ENCODE results near the gene ENTHD1.

ENTHD1 gene

DNA sequence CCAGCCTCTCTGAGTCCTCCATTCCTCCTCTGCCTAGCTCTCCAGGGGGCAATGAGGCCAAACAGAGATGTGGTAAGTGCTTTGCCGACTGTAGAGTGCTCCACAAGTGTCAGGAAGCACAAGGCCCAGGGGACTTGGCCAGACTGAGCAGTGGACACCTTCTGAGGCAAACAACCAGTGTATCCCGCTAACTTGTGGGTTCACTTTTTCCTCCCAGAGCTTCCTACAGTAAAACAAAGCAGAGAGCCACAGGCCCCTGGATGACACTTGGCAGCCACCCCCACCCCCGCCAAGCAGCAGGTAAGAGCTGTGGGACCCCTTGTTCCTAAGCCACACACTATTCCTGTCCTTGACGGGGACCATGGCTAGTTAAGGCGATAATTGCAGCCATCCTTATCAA, 162.1 kb downstream of the ENTHD1 start:
- no peak for DNase-seq (ENCODE audit: low read depth)

DNA sequence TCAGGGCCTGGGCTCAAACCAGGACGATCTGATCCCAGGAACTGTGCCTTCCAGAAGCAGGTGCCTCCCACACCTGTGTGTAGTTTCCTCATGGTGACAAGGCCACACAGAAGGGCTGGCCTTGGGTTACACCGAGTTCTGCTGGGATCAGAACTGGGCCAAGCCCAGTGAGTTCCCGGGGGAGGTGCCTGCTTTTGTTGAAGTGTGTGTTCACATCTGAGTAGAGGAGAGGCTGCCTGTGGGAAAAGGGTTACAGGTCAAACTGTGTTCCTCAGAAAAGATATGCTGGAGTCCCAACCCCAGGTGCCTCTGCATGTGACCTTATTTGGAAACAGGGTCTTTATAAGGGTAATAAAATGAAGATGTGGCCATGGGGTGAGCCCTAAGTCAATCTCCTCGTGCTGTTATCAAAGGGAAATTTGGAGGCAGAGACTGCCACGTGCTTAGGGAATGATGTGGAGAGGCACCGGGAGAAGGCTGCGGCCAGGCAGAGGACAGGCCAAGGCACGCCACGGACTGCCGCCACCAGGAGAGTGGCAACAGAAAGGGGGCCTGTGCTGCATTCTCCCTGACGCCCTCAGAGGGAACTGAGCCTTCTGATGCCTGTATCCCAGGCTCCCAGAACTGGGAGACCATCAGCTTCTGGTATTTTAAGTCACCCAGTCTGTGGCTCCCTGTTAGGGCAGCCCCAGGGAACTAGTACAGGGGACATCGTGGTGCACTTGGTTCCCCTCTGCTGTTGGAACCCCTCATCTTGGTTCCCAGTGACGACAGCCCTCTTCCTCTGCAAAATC, 164.2 kb downstream of the ENTHD1 start:
- DNase-seq (ENCODE audit: low read depth), result no peak

GRCh38 chr22:39728236-39728860, 165.2 kb downstream of the ENTHD1 start:
- no peak for DNase-seq (ENCODE audit: low read depth)

DNA sequence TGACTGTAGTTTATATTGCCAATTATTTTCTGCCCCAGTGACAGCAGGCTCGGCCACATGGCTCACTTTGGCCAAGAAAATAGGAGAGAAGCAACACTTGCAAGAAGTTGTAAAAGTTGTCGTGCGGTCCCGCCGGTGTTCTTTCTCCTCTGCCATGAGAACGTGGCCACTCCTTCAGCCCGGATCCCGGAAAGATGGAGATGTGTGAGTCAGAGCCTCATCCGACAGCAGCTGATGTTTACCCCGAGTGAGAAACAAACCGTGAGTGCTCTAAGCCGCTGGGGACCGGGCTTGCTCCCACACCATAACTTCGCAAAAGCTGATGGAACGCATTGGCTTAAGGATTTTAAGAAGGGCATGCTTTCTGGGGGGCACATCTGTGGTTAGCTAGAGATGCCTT, 166.0 kb downstream of the ENTHD1 start:
- peak; percentile 56 for DNase-seq (ENCODE audit: low read depth)

GRCh38 chr22:39725351-39726035, 168.1 kb downstream of the ENTHD1 start:
- no peak for DNase-seq (ENCODE audit: low read depth)

- no peak for DNase-seq (ENCODE audit: low read depth)
These were observed 168.7 kb downstream of the ENTHD1 start for GRCh38 chr22:39724857-39725256.

DNA sequence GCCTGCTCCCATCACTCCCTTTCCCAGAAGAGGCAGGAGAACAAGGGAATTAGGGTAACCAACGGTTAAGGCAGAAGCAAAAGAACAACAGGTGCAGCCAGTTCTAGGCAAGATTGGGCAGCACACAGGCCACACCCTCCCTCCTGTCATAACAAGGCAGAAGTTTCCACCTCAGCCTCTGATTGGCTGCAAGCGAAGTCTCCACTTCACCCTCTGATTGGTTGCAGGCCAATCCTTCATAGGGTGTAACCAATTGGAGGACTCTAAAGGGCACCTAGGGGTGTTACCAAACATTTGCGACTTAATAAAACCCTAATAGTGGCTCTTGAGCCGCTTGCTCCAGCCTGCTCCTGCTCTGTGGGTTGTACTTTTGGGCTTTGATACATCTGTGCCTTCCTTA, 169.2 kb downstream of the ENTHD1 start:
- no peak for DNase-seq (ENCODE audit: low read depth)

GRCh38 chr22:39723899-39724351, 169.6 kb downstream of the ENTHD1 start:
- peak; percentile 69 for DNase-seq (ENCODE audit: low read depth)

DNA sequence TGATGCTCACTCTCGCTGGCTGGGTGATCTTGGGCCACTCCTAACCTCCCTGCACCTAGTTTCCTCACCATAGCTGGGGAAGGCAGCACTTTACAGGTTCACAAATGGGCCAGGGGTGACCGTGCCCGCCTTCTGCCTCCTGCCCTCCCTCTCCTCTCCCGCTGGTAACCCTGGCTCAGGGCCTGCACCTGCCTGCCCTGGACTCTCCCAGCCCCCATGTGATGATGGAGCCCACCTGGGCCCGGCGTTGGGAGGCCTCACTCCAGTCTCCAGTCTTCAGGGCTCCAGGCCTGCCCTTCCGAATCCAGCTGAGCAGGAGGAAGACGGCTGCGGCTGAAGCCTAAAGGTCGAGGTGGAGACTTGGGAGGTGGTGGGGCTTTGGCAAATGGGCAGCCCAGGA, 170.1 kb downstream of the ENTHD1 start:
- DNase-seq (ENCODE audit: low read depth), result no peak

DNA sequence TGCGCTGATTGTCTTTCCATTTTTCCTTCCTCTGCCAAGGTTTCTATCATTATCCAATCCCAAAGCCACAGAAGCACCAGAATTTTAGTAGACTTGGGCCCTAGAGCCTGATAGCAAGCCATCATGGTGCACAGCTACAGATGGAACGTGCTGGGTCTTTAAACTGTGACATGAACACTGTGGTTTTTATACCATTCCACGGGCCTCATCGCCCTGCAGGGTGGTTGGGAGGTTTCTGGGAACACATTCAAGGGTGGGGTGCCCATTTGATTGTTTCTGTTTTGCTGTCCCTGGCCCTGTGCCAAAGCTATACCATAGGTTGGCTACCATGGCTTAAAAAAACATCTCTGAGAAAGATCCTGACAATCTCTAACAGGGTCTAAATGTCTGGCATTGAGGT, 171.1 kb downstream of the ENTHD1 start:
- no peak for DNase-seq (ENCODE audit: low read depth)

DNA sequence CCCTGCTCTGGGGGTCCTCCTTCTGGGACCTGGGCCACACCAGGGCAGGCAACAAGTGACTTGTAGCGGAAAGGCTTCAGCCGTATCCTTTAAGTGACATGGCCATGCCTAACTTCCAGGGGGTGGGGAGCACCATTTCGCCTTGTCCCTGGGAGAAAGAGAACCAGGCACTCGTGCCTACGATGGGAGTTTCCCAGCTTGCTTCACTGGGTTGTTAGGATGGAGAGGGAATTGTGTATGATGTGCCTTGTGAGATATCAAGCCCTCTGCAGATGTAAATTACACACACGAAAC, 171.6 kb downstream of the ENTHD1 start:
- DNase-seq (ENCODE audit: low read depth), result no peak

- DNase-seq (ENCODE audit: low read depth), result no peak
These were observed 172.1 kb downstream of the ENTHD1 start for GRCh38 chr22:39721206-39722031.

- DNase-seq (ENCODE audit: low read depth), result no peak
These were observed 173.8 kb downstream of the ENTHD1 start for GRCh38 chr22:39719559-39720450.

DNA sequence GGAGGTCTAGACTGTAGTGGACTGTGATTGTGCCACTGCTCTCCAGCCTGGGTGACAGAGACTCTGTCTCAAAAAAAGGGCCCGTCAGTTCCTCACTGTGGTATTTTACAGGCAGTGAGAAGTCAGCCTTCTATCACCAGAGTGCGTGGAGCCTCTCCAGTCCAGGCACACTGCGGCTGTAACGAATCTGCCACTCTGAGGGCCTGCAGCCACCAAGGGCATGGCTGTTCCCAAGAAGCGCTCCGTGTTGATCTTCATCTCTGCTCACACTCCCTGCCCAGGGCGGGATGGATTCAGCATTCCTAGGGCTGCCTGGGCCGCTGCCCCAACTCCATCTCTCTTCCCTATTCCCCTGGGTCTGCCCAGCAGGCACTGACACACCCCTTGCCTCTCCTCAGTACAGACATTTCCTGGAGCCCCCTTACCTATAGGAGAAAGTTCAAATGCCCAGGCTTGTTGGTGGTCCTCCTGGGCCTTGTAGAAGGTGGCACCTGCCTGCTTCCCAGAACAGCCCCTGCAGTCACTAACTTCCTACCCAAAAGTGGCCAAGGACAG, 174.6 kb downstream of the ENTHD1 start:
- no peak for DNase-seq (ENCODE audit: low read depth)

GRCh38 chr22:39718206-39718605, 175.4 kb downstream of the ENTHD1 start:
- no peak for DNase-seq (ENCODE audit: low read depth)

GRCh38 chr22:39717099-39717498, 176.5 kb downstream of the ENTHD1 start:
- DNase-seq (ENCODE audit: low read depth), result no peak

DNA sequence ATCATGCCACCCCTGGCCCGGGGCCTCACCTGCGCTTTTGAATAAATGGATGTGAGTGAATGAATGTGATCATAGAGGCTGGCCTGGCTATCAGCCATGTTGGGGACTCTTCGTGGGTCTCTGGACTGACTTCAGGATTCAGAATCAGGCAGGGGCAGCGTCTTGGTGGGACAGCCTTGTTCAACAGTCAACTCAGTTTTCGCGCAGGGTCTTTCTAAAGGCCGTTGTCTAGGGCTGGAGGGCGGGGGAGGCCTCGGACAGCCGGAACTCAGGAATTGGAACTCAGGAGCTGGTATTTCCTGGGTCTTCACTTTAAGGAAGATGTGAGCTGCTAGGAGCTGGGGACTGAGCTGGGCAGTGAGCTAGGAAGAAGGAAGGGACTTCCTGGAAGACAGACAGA, 177.0 kb downstream of the ENTHD1 start:
- DNase-seq (ENCODE audit: low read depth), result no peak

DNA sequence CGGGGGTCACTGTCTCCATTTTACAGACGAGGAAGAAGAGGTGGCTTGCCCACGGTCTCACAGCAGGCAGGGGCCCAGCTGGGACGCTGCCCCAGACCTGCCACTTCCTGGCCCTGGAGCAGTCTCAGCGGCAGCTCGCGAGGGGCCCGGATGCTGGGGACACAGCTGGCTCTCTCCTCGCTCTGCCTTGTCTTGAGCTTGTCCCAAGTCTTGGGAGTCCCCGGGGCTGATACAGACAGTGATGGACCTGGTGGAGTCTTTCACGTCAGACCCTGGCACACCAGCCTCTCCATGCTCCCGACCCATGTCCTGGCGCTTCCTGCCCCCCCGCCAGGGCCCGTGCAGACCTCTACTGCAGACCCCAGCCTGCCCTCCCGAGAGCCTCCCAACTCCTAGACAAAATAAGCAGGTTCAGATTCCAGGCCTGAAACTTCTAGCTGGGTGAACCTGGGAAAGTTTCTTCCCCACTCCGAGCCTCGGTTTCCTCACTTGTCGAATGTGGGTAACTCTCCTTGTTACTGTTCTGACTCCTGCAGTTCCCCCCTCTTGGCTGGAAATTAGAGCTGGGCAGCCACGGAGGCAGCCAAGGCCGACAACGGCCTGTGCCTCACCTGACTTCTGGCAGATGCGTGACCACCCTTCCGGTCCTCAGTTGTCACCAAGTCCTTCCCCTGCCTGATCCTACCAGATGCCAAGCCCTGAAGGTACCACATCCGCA, 177.6 kb downstream of the ENTHD1 start:
- no peak for DNase-seq (ENCODE audit: low read depth)

DNA sequence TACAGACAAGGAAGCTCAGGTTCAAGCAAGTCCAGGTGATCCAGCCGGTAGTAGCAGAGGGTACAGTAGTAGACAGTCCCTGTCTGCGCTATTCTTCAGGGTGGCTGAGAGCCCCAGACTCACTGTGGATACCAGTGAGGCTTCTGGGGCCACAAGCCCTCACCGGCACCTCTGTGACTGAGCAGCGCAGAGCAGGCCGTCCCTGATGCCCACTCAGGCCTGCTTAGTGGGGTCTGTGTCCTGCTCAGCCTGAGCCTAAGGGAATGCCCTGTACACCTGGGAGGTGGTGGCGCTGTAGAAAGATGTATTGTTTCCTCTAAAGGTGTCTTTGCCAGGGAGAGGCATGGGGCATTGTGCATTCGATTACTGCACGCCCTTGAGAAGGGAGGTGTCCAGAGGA, 179.2 kb downstream of the ENTHD1 start:
- no peak for DNase-seq (ENCODE audit: low read depth)

DNA sequence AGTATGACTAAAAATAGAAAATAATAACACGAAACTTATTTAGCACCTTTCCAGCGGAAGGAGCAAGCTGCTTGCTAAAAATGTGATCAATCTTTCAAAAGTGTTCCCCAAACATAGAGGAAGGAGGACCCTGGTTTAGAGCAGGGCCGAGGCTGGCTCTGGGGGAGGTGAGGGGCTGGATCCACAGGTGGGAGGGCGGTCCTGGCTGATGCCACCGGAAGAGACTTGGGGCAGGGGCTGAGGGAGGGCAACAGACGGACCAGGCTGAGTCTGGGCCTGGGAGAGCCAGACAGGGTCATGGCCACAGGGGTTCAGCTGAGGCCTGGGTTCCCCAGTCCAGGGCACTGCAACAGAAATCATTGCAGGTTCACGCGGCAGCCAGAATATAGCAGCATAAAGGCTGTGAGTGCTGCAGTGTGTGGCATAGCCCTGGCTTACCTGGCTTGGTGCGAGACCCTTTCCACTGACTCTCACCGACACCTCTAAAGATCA, 179.7 kb downstream of the ENTHD1 start:
- no peak for DNase-seq (ENCODE audit: low read depth)

Data from iris pigment epithelial cell (primary cell).